ENCODE data around the gene RAI1.

The RAI1 gene

DNA sequence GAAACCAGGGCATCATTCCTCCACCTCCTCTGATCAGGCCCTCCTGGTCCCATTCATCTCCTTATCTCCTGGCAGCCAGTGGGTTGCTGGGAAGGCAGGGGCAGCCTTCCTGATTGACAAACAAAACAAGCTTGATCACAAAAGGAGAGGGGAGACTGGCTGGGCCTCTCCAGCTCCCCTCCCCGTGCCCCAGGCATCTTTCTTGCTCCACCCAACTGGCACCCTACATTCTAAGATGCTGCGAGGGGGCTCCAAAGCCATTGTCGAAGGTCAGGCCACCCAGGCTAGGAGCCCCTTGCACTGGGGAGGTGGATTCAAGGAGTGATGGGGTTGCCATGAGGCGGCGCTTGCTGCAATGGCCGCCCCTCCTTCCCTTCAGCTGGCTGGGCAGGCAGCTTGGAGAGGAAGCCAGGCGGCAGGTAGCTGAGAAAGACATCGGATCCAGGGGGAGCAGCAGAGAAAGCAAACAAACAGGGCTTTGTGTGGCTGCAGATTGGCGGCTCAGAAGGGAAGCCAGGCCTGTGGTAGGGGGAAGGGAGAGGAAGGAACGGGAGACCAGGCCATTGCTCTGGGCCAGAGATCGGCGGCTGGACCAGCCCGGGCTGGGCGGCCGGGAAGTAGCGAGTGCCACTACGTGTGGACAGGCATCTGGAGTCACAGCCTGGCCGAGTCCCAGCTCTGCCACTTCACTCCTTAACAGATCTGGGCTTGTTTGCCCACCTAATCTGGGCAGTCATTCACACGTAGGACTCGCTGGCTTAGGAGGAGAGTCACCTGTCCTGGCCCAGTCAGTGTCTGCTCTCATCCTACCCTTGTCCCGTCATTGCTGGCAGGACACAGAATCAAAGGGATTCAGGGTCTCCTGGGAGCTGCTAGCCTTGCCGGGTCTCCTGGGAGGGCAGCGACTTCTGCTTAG lies 12.3 kb downstream of the RAI1 start (continued):
- TF ChIP-seq, protein P1, sequence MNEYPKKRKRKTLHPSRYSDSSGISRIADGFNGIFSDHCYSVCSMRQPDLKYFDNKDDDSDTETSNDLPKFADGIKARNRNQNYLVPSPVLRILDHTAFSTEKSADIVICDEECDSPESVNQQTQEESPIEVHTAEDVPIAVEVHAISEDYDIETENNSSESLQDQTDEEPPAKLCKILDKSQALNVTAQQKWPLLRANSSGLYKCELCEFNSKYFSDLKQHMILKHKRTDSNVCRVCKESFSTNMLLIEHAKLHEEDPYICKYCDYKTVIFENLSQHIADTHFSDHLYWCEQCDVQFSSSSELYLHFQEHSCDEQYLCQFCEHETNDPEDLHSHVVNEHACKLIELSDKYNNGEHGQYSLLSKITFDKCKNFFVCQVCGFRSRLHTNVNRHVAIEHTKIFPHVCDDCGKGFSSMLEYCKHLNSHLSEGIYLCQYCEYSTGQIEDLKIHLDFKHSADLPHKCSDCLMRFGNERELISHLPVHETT (tag by site-specific recombination; IDR thresholded peaks at IDR 0.05): peak; percentile 7; the same call in 1 of the 2 replicates
- TF ChIP-seq ZNF175 (tag by site-specific recombination; IDR thresholded peaks at IDR 0.05): no peak
- TF ChIP-seq YY1 (tag by site-specific recombination; IDR thresholded peaks at IDR 0.05): peak; percentile 82
- no peak for TF ChIP-seq ZNF560 (tag by site-specific recombination; IDR thresholded peaks at IDR 0.05; ENCODE audit: borderline replicate concordance)
- no peak for TF ChIP-seq ZNF132 (tag by site-specific recombination; IDR thresholded peaks at IDR 0.05; ENCODE audit: borderline replicate concordance)
- TF ChIP-seq, protein P2, sequence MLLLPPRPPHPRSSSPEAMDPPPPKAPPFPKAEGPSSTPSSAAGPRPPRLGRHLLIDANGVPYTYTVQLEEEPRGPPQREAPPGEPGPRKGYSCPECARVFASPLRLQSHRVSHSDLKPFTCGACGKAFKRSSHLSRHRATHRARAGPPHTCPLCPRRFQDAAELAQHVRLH (tag by site-specific recombination; IDR thresholded peaks at IDR 0.05): peak; percentile 12; the same call in 1 of the 2 replicates
- no peak for TF ChIP-seq ZNF426 (tag by site-specific recombination; IDR thresholded peaks at IDR 0.05)
- no peak for TF ChIP-seq ZNF138 (tag by site-specific recombination; IDR thresholded peaks at IDR 0.05; ENCODE audit: borderline replicate concordance)
- no peak for TF ChIP-seq ZNF324 (tag by site-specific recombination; IDR thresholded peaks at IDR 0.05)
- no peak for TF ChIP-seq HOXA7 (CRISPR knock-in tag; IDR thresholded peaks at IDR 0.05; ENCODE audit: borderline replicate concordance)
- no peak for TF ChIP-seq KLF7 (tag by site-specific recombination; IDR thresholded peaks at IDR 0.05; ENCODE audit: borderline replicate concordance)
- peak; percentile 96 for TF ChIP-seq ZNF600 (tag by site-specific recombination; IDR thresholded peaks at IDR 0.05)
- no peak for TF ChIP-seq ZNF221 (tag by site-specific recombination; IDR thresholded peaks at IDR 0.05; ENCODE audit: borderline replicate concordance)
- 0 out of 2 replicates have a peak, but pooled peaks have one; percentile 19 for TF ChIP-seq ZXDB (tag by site-specific recombination; IDR thresholded peaks at IDR 0.05)
- TF ChIP-seq, protein P3, sequence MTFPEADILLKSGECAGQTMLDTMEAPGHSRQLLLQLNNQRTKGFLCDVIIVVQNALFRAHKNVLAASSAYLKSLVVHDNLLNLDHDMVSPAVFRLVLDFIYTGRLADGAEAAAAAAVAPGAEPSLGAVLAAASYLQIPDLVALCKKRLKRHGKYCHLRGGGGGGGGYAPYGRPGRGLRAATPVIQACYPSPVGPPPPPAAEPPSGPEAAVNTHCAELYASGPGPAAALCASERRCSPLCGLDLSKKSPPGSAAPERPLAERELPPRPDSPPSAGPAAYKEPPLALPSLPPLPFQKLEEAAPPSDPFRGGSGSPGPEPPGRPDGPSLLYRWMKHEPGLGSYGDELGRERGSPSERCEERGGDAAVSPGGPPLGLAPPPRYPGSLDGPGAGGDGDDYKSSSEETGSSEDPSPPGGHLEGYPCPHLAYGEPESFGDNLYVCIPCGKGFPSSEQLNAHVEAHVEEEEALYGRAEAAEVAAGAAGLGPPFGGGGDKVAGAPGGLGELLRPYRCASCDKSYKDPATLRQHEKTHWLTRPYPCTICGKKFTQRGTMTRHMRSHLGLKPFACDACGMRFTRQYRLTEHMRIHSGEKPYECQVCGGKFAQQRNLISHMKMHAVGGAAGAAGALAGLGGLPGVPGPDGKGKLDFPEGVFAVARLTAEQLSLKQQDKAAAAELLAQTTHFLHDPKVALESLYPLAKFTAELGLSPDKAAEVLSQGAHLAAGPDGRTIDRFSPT (tag by site-specific recombination; IDR thresholded peaks at IDR 0.05): no peak
- TF ChIP-seq ZNF777 (tag by site-specific recombination; IDR thresholded peaks at IDR 0.05; ENCODE audit: borderline replicate concordance): no peak
- peak; percentile 79; the same call in 1 of the 2 replicates for TF ChIP-seq YY2 (tag by site-specific recombination; IDR thresholded peaks at IDR 0.05)
- TF ChIP-seq TRIM28 (IDR thresholded peaks at IDR 0.05; ENCODE audit: borderline replicate concordance, low read length): no peak; the same call in 1 of the 2 replicates
- TF ChIP-seq ZNF785 (tag by site-specific recombination; IDR thresholded peaks at IDR 0.05): no peak
- TF ChIP-seq, protein P4, sequence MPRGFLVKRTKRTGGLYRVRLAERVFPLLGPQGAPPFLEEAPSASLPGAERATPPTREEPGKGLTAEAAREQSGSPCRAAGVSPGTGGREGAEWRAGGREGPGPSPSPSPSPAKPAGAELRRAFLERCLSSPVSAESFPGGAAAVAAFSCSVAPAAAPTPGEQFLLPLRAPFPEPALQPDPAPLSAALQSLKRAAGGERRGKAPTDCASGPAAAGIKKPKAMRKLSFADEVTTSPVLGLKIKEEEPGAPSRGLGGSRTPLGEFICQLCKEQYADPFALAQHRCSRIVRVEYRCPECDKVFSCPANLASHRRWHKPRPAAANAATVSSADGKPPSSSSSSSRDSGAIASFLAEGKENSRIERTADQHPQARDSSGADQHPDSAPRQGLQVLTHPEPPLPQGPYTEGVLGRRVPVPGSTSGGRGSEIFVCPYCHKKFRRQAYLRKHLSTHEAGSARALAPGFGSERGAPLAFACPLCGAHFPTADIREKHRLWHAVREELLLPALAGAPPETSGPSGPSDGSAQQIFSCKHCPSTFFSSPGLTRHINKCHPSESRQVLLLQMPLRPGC (tag by site-specific recombination; IDR thresholded peaks at IDR 0.05): no peak
- TF ChIP-seq, protein P5, sequence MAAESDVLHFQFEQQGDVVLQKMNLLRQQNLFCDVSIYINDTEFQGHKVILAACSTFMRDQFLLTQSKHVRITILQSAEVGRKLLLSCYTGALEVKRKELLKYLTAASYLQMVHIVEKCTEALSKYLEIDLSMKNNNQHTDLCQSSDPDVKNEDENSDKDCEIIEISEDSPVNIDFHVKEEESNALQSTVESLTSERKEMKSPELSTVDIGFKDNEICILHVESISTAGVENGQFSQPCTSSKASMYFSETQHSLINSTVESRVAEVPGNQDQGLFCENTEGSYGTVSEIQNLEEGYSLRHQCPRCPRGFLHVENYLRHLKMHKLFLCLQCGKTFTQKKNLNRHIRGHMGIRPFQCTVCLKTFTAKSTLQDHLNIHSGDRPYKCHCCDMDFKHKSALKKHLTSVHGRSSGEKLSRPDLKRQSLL (tag by site-specific recombination; IDR thresholded peaks at IDR 0.05): no peak
- TF ChIP-seq, protein P6, sequence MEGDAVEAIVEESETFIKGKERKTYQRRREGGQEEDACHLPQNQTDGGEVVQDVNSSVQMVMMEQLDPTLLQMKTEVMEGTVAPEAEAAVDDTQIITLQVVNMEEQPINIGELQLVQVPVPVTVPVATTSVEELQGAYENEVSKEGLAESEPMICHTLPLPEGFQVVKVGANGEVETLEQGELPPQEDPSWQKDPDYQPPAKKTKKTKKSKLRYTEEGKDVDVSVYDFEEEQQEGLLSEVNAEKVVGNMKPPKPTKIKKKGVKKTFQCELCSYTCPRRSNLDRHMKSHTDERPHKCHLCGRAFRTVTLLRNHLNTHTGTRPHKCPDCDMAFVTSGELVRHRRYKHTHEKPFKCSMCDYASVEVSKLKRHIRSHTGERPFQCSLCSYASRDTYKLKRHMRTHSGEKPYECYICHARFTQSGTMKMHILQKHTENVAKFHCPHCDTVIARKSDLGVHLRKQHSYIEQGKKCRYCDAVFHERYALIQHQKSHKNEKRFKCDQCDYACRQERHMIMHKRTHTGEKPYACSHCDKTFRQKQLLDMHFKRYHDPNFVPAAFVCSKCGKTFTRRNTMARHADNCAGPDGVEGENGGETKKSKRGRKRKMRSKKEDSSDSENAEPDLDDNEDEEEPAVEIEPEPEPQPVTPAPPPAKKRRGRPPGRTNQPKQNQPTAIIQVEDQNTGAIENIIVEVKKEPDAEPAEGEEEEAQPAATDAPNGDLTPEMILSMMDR (tag by site-specific recombination; IDR thresholded peaks at IDR 0.05): peak; percentile 65
- peak; percentile 19; the same call in 1 of the 2 replicates for TF ChIP-seq SP3 (tag by site-specific recombination; IDR thresholded peaks at IDR 0.05)
- no peak for TF ChIP-seq ZNF843 (tag by site-specific recombination; IDR thresholded peaks at IDR 0.05)
- peak; percentile 22; the same call in 1 of the 2 replicates for TF ChIP-seq ZNF76 (tag by site-specific recombination; IDR thresholded peaks at IDR 0.05; ENCODE audit: borderline replicate concordance, low read depth)
- no peak for TF ChIP-seq ZNF184 (tag by site-specific recombination; IDR thresholded peaks at IDR 0.05)
- TF ChIP-seq ZBTB21 (tag by site-specific recombination; IDR thresholded peaks at IDR 0.05): no peak
- TF ChIP-seq ZNF416 (tag by site-specific recombination; IDR thresholded peaks at IDR 0.05): no peak
- TF ChIP-seq ZNF677 (tag by site-specific recombination; IDR thresholded peaks at IDR 0.05): no peak

All from HEK293 (cell line).